Measurements from ENCODE around the gene LRRC10B.

Gene LRRC10B

GRCh38 chr11:61553373-61554171, 45.0 kb downstream of the LRRC10B start:
- TF ChIP-seq CTCF (conservative IDR thresholded peaks at IDR 0.05; ENCODE audit: low read length): no peak
- H3K4me3 ChIP-seq (ENCODE audit: low read length): no peak overlapping the region
- no peak for DNase-seq (ENCODE audit: low read depth)

- DNase-seq (ENCODE audit: low read depth): no peak
- no peak for TF ChIP-seq CTCF (conservative IDR thresholded peaks at IDR 0.05; ENCODE audit: low read length)
- H3K4me3 ChIP-seq (ENCODE audit: low read length): no peak overlapping the region
Measured at GRCh38 chr11:61554172-61554988, 45.8 kb downstream of the LRRC10B start.

GRCh38 chr11:61555051-61555969, 46.8 kb downstream of the LRRC10B start:
- TF ChIP-seq CTCF (conservative IDR thresholded peaks at IDR 0.05; ENCODE audit: low read length): no peak
- no peak for DNase-seq (ENCODE audit: low read depth)
- no peak overlapping the region for H3K4me3 ChIP-seq (ENCODE audit: low read length)

- TF ChIP-seq CTCF (conservative IDR thresholded peaks at IDR 0.05; ENCODE audit: low read length): no peak
- no peak for DNase-seq (ENCODE audit: low read depth)
- H3K4me3 ChIP-seq (ENCODE audit: low read length): no peak overlapping the region
Measured at GRCh38 chr11:61555978-61556377, 47.4 kb downstream of the LRRC10B start.

- no peak for TF ChIP-seq CTCF (conservative IDR thresholded peaks at IDR 0.05; ENCODE audit: low read length)
Measured at GRCh38 chr11:61556621-61557020, 48.1 kb downstream of the LRRC10B start.

More at GRCh38 chr11:61556621-61557020, 48.1 kb downstream of the LRRC10B start:
- H3K4me3 ChIP-seq (ENCODE audit: low read length): no peak overlapping the region
- no peak for DNase-seq (ENCODE audit: low read depth)
